HFF-Myc (cell line): Measurements from ENCODE around the gene SLA2.
"Not testable (repeated sequence)": the region's sequence is repeated elsewhere in the genome, so short reads cannot be mapped to it uniquely, and the experiment has no call there.

Source experiments
- DNase-seq: peaks from one replicate; pipeline ENCODE4 v3.0.0-alpha.2; 2011; ENCODE audit warnings: low read depth; ENCODE audit errors: extremely low read depth
- H3K4me3 ChIP-seq: replicated peaks from 2 replicates; pipeline ENCODE4 v1.5.1; 2011; ENCODE audit warnings: low read depth, mild to moderate bottlenecking, control low read depth, low read length
- CTCF ChIP-seq: IDR thresholded peaks from 2 replicates; pipeline ENCODE4 v1.5.1; 2012; ENCODE audit warnings: mild to moderate bottlenecking, low read depth, low read length, control low read depth; ENCODE audit errors: missing control alignments

Gene SLA2, protein sequence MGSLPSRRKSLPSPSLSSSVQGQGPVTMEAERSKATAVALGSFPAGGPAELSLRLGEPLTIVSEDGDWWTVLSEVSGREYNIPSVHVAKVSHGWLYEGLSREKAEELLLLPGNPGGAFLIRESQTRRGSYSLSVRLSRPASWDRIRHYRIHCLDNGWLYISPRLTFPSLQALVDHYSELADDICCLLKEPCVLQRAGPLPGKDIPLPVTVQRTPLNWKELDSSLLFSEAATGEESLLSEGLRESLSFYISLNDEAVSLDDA

DNA sequence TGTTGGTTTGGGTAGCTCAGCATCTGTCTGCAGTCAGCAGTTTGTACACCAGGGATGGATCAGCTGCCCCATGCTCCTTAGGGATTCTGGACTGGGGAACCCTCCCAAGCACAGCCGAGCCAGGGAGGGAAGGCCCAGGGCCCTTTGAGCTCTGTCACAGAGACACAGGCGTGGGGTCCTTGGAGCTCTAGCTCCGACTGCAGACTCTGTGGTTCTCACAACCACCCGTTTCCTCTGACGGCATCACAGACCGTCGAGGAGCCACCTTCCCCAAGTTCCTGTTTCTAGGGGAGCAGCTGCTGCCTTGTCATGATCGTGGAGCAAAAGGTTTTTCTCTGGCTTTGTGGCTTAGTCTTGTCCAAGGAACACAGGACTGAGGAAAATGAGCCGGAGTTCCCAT is at the start of gene SLA2:
SLA2 (minus strand) TSS at position 199 of the 400 bp plus-strand sequence. CDS start 4,861 bp downstream, outside the sequence.
- no peak within 1 kb of the TSS for H3K4me3 ChIP-seq
- no peak for DNase-seq
- no peak for TF ChIP-seq CTCF

- DNase-seq, H3K4me3 ChIP-seq: not testable (repeated sequence)
These were observed 49.5 kb upstream of the SLA2 start for GRCh38 chr20:36695467-36695866.

DNA sequence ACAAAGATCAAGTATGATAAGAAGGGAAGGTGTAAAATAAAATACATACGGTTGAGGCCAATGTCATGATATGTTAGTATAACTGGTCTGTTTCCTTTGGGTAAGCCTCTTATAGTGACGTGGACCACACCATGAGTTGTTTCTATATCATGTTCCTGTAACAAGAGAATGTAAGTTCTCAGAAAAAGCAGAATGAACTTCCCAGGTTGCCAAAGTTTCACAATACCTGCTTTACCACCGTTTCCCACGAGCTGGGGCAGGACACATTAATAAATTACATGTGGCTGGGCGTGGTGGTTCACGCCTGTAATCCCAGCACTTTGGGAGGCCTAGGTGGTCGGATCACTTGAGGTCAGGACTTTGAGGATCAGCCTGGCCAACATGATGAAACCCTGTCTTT is 42.6 kb upstream of the SLA2 start:
- TF ChIP-seq CTCF: no peak
- no peak for DNase-seq
- no peak overlapping the region for H3K4me3 ChIP-seq

GRCh38 chr20:36687850-36688249 is 41.9 kb upstream of the SLA2 start:
- no peak overlapping the region for H3K4me3 ChIP-seq
- no peak for TF ChIP-seq CTCF
- no peak for DNase-seq

- no peak for DNase-seq
- no peak for TF ChIP-seq CTCF
- H3K4me3 ChIP-seq: no peak overlapping the region
These were observed 40.9 kb upstream of the SLA2 start for GRCh38 chr20:36686944-36687343.

- TF ChIP-seq CTCF: no peak
- no peak for DNase-seq
- H3K4me3 ChIP-seq: no peak overlapping the region
These were observed 40.5 kb upstream of the SLA2 start for GRCh38 chr20:36686504-36686903.

DNA sequence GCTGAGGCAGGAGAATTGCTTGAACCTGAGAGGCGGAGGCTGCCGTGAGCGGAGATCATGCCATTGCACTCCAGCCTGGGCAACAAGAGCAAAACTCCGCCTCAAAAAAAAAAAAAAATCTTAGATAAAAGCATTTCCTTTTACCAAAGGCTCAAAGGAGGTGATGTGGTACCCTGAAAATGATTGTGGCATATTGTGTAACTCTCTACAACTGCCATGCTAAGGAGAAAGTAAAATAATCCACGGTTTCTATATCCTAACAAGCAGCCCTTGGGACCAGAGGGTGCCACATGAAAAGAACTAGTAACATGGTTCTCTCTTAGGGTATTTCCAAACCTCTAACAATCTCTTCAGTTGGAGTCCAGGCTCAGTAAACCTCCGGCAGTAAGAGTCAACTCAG is 38.8 kb upstream of the SLA2 start:
- DNase-seq: no peak
- H3K4me3 ChIP-seq: no peak overlapping the region
- TF ChIP-seq CTCF: no peak
